ELF-1 (cell line): ENCODE results near the gene GSTA1.
"Not testable (repeated sequence)": the region's sequence is repeated elsewhere in the genome, so short reads cannot be mapped to it uniquely, and the experiment has no call there.

Experiments used
- DNase-seq: peaks from one replicate; pipeline ENCODE4 v3.0.0-alpha.2; 2016; ENCODE audit warnings: low read depth, low spot score

GSTA1 gene

DNA sequence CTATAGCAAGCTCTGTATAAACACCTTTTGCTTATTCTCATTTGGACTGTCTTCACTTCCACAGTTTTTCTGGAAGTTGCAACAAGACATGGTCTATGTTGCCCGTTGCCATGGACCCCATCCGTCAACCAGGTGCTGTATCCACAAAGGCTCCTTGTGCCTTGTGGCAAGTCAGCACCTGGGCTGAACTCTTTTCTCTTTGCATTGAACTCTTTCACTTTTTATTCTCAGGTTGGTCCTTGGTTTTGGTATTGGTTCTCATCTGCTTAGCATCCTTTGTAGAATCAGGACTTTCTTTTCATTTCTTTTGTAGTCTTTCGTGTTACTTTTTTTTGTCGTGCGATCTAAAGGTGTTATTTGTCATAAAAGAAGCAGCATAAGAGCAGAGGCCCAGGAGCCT lies 5.0 kb upstream of the GSTA1 start:
- DNase-seq: no peak

GRCh38 chr6:52802806-52803205 lies 810 bp downstream of the GSTA1 start:
- no peak for DNase-seq

- DNase-seq: no peak
Measured at GRCh38 chr6:52801188-52801841, 2.3 kb downstream of the GSTA1 start.

GRCh38 chr6:52799272-52799671 lies 4.3 kb downstream of the GSTA1 start:
- not testable (repeated sequence) for DNase-seq

- DNase-seq: not testable (repeated sequence)
Measured at GRCh38 chr6:52794366-52794765, 9.2 kb downstream of the GSTA1 start.

GRCh38 chr6:52790861-52791260 lies 12.8 kb downstream of the GSTA1 start:
- DNase-seq: no peak

DNA sequence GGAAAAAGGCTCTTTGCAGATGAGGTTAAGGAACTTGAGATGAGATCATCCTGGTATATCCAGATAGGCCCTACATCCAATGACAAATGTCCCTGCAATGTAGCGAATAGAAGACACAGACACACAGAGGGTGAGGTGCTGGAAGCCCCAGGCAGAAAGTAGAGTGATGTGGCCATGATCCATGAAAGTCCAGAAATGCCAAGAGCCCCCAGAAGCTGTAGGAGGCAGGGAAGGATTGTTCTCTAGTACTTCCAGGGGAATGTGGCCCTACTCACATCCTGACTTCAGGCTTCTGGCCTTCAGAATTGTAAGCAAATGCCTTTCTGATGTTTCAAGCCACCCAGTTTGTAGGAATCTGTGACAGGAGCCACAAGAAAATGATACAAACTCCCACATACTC lies 14.0 kb downstream of the GSTA1 start:
- not testable (repeated sequence) for DNase-seq

GRCh38 chr6:52788478-52788877 lies 15.1 kb downstream of the GSTA1 start:
- DNase-seq: no peak

DNA sequence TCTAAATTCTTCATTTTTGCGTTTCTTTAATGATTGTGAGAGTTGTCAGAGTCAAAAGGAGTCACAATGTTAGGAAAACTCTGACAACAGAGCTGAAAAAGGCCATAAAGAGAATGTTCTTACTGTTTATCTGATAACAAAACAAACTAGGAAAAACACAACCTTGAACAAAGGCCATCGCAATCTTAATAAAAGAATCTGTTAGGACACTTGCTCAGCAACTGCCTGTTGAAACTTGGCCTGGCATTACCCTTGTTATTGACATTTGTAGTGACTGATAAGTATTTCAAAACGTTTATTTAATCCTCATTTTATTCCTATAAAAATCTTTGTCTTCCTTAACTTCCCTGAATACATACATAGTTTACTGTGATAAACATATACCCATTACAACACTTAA lies 15.7 kb downstream of the GSTA1 start:
- no peak for DNase-seq

- DNase-seq: no peak
Measured at GRCh38 chr6:52786249-52786956, 17.2 kb downstream of the GSTA1 start.

GRCh38 chr6:52782696-52783274 lies 20.8 kb downstream of the GSTA1 start:
- DNase-seq: not testable (repeated sequence)

GRCh38 chr6:52782209-52782608 lies 21.4 kb downstream of the GSTA1 start:
- not testable (repeated sequence) for DNase-seq

GRCh38 chr6:52779237-52779636 lies 24.4 kb downstream of the GSTA1 start:
- DNase-seq: no peak

DNA sequence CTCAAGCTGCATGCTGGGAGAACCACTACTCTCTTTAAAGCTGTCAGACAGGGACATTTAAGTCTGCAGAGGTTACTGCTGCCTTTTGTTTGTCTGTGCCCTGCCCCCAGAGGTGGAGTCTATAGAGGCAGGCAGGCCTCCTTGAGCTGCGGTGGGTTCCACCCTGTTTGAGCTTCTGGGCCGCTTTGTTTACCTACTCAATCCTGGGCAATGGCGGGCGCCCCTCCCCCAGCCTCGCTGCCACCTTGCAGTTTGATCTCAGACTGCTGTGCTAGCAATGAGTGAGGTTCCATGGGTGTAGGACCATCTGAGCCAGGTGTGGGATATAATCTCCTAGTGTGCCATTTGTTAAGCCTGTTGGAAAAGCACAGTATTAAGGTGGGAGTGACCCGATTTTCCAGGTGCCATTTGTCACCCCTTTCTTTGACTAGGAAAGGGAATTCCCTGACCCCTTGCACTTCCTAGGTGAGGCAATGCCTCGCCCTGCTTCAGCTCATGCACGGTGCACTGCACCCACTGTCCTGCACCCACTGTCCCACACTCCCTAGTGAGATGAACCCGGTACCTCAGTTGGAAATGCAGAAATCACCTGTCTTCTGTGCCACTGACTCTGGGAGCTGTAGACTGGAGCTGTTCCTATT lies 26.8 kb downstream of the GSTA1 start:
- DNase-seq: not testable (repeated sequence)

- not testable (repeated sequence) for DNase-seq
Measured at GRCh38 chr6:52769399-52769798, 34.2 kb downstream of the GSTA1 start.

GRCh38 chr6:52767658-52768057 lies 36.0 kb downstream of the GSTA1 start:
- not testable (repeated sequence) for DNase-seq

- not testable (repeated sequence) for DNase-seq
Measured at GRCh38 chr6:52763322-52763916, 40.2 kb downstream of the GSTA1 start, which contains the start of gene GSTA2. TSS of gene GSTA2 (minus strand) at chr6:52763475. CDS start at chr6:52757947, 5,528 bp downstream.

GRCh38 chr6:52761673-52762491 lies 41.7 kb downstream of the GSTA1 start:
- peak; percentile 40 for DNase-seq

DNA sequence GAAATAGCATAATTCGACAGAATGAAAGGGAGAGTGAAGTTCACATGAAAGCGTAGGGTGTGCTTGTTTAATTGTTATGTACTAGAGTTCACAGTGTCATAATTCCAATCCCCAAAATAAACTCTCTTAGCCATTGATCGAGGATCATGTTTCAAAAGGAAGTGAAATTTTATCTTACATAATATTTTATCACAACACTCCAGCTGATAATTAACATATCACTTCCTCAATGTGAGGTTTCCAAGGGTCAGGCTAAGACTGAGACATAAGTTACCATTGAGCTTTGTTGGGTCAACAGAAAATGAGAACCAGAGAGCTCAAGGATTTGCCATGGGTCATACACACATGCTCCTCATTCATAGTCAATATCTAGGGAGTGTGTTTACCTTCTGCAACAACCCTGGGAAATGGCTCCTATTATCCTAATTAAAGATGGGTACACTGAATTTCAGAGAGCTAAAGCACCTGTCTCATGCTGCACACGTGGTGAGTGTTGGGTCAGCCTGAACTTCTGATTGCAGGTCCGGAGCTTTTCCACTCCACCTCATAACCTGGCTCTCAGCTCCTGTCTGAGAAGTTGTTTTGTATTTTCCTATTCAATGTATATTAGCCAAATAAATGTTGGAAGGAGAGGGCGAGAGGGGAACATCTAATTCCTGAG lies 43.4 kb downstream of the GSTA1 start:
- no peak for DNase-seq

DNA sequence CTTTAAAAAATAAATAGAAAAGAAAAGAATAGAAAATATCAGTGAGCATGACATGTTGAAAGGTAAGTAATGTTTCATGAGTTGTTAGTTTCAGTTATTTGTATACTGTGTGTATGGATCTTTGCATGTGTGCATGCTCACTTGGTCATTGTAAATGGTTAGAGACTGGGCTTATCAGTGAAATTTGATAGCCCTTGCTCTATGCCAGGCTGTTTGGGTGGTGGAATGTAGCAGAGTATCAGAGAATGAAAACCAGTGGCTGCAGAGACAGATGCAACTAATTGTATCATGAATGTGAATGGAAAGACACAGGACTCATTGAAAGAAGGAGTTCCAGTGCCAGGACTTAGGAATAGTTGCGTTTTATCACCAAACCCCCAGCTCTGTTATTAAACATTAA lies 44.5 kb downstream of the GSTA1 start:
- no peak for DNase-seq
